Right lobe of liver (tissue), 4 donors: ENCODE measurements around the gene ACSL3.

Source experiments
- CTCF ChIP-seq, 4 donors: fragments of 200-600 bp in 3 of 4; fragments of 450-650 bp in 1 of 4; IDR thresholded peaks; one replicate each; pipeline versions ENCODE4 v1.5.1 to v1.8.0; 2016 to 2022; ENCODE audit warnings: antibody characterized with exemption in 4 of 4, mild to moderate bottlenecking in 2 of 4
- POLR2A ChIP-seq: fragments of 450-650 bp; IDR thresholded peaks from one replicate; pipeline ENCODE4 v1.6.1; 2017; ENCODE audit warnings: antibody characterized with exemption, mild to moderate bottlenecking
- donor health status: DM: no; HTN: no; CAD: no.
- donor health status: DM: no; HTN: no; CAD: no.
- donor health status: DM: no; HTN: yes; CAD: no.

GRCh38 chr2:222828572-222828971, 32.3 kb upstream of the ACSL3 start:
- TF ChIP-seq CTCF (IDR thresholded peaks at IDR 0.05) (no peak), POLR2A (no peak)
